Stimulated activated CD4-positive, alpha-beta T cell treated with anti-CD3 and anti-CD28 coated beads, TNF-alpha, amount 100 ng/mL, for 1 hour (primary cell): ENCODE data around the gene C1QTNF12.

ENCODE experiments used
- DNase-seq, 3 donors: peaks; one replicate each; pipeline ENCODE4 v3.0.0-alpha.2; 2020; ENCODE audit warnings: low read depth in 3 of 3, low spot score in 1 of 3

Gene C1QTNF12

GRCh38 chr1:1246577-1247340 lies at the start of gene C1QTNF12:
Gene C1QTNF12, minus strand, starts transcription at chr1:1246722. Its CDS starts 32 bp downstream, at chr1:1246690.
- DNase-seq: no peak

- no peak for DNase-seq
These were observed 48.8 kb upstream of the C1QTNF12 start for GRCh38 chr1:1295154-1295923.

- no peak for DNase-seq
These were observed 47.8 kb upstream of the C1QTNF12 start for GRCh38 chr1:1294250-1294890.

GRCh38 chr1:1293263-1294249 lies 47.0 kb upstream of the C1QTNF12 start:
- no peak for DNase-seq

GRCh38 chr1:1292851-1293250 lies 46.3 kb upstream of the C1QTNF12 start:
- DNase-seq: no peak

GRCh38 chr1:1292442-1292779 lies 45.9 kb upstream of the C1QTNF12 start:
- no peak for DNase-seq

GRCh38 chr1:1291548-1292441 lies 45.3 kb upstream of the C1QTNF12 start:
- DNase-seq: peak in 2 of 3 donors; percentile 32 to 56

- DNase-seq: no peak
These were observed 44.6 kb upstream of the C1QTNF12 start for GRCh38 chr1:1291023-1291528.

- DNase-seq: peak in 1 of 3 donors; percentile 63
These were observed 43.8 kb upstream of the C1QTNF12 start for GRCh38 chr1:1290238-1290731.

GRCh38 chr1:1287288-1288110 lies 41.0 kb upstream of the C1QTNF12 start:
- DNase-seq: no peak

- DNase-seq: no peak
These were observed 40.1 kb upstream of the C1QTNF12 start for GRCh38 chr1:1286313-1287261.

GRCh38 chr1:1285611-1286311 lies 39.2 kb upstream of the C1QTNF12 start:
- no peak for DNase-seq

GRCh38 chr1:1285102-1285571 lies 38.6 kb upstream of the C1QTNF12 start:
- no peak for DNase-seq

GRCh38 chr1:1284221-1285101 lies 37.9 kb upstream of the C1QTNF12 start:
- DNase-seq: no peak

- no peak for DNase-seq
These were observed 37.3 kb upstream of the C1QTNF12 start for GRCh38 chr1:1283821-1284220.

GRCh38 chr1:1282998-1283397 lies 36.5 kb upstream of the C1QTNF12 start:
- DNase-seq: no peak
